ENCODE results near the gene HEG1.

DNA sequence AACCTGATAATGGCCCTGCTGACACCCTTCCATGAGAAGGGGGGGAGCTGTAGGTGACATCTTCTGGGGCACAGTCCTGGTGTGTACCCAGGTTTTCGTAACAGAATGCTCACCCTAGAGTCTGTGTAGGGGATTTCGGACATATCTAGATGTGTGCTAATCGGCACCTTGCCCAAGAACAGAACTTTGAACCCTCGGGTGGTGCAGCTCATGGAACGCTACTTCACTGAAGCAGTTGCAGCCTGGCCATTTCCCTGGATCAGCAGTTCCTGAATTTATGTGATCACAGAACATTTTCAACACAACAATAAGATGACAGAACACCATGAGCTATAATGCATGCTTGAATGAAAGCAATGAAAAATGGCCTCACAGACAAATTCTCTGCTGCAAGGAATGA lies 63.8 kb downstream of the HEG1 start:
- TF ChIP-seq, protein P1, sequence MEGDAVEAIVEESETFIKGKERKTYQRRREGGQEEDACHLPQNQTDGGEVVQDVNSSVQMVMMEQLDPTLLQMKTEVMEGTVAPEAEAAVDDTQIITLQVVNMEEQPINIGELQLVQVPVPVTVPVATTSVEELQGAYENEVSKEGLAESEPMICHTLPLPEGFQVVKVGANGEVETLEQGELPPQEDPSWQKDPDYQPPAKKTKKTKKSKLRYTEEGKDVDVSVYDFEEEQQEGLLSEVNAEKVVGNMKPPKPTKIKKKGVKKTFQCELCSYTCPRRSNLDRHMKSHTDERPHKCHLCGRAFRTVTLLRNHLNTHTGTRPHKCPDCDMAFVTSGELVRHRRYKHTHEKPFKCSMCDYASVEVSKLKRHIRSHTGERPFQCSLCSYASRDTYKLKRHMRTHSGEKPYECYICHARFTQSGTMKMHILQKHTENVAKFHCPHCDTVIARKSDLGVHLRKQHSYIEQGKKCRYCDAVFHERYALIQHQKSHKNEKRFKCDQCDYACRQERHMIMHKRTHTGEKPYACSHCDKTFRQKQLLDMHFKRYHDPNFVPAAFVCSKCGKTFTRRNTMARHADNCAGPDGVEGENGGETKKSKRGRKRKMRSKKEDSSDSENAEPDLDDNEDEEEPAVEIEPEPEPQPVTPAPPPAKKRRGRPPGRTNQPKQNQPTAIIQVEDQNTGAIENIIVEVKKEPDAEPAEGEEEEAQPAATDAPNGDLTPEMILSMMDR (IDR thresholded peaks at IDR 0.05) = peak in 3 of 6 experiments; percentile 32 to 35 (median 33)
- TF ChIP-seq POLR2A (IDR thresholded peaks at IDR 0.05) = no peak

All from Peyer's patch (tissue), 4 donors.